WERI-Rb-1 (cell line): ENCODE data around the gene CACNA1I.

Source experiments
- DNase-seq: peaks from one replicate; pipeline ENCODE4 v3.0.0-alpha.2; 2020
- H3K27ac ChIP-seq: fragments of 250-450 bp; sonication (Bioruptor Pico); 2 replicates; pipeline ENCODE4 v1.5.1; 2020; ENCODE audit warnings: mild to moderate bottlenecking, moderate library complexity
- H3K27me3 ChIP-seq: fragments of 250-450 bp; sonication (Bioruptor Pico); 2 replicates; pipeline ENCODE4 v1.5.1; 2021; ENCODE audit warnings: mild to moderate bottlenecking, low read depth, moderate library complexity; ENCODE audit not compliant: insufficient read depth, severe bottlenecking
- H3K36me3 ChIP-seq: fragments of 250-450 bp; sonication (Bioruptor Pico); 2 replicates; pipeline ENCODE4 v1.5.1; 2020; ENCODE audit warnings: mild to moderate bottlenecking, moderate library complexity
- H3K4me3 ChIP-seq: 2 replicates; pipeline ENCODE4 v1.5.1; 2011; ENCODE audit warnings: low read depth, mild to moderate bottlenecking, control low read depth, low read length
- H3K9me3 ChIP-seq: fragments of 250-450 bp; sonication (Bioruptor Pico); 2 replicates; pipeline ENCODE4 v1.5.1; 2021; ENCODE audit warnings: mild to moderate bottlenecking, moderate library complexity; ENCODE audit not compliant: severe bottlenecking
- TF ChIP-seq, protein P1 (sequence below): IDR thresholded peaks from 2 replicates; pipeline ENCODE4 v1.5.1; 2011; ENCODE audit warnings: low read depth, mild to moderate bottlenecking, control low read depth, inconsistent platforms, low read length

Gene CACNA1I

DNA sequence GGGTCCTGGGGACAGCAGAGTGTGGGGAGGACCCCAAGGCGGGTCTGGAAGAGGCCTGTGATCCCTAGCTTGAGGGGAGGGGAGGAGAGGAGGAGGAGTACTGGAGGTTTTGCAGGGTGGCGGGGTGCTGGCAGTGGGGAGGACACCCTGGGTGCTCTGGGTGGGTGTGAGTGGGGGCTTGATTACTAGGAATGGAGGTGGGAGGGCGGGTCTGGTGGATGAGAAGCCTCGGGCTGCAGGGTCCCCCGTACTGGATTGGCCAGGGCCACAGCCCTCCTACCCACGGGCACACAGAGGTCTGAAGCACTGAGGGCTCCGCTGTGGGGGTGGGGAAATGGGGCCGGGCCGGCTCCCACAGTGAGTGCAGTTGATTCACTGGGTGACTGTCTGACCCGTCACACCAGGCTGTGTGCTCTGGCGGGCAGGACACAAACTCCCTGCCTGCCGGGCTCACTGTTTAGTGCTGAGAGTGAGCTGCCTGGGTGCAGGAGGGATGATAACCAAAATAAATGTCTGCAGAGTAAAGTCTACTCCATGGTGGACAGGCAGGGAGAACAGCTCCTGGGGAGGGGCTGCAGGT, 114.2 kb downstream of the CACNA1I start:
- H3K27me3 ChIP-seq, result no peaks in the 10 kb centered on the region
- DNase-seq, result no peak

DNA sequence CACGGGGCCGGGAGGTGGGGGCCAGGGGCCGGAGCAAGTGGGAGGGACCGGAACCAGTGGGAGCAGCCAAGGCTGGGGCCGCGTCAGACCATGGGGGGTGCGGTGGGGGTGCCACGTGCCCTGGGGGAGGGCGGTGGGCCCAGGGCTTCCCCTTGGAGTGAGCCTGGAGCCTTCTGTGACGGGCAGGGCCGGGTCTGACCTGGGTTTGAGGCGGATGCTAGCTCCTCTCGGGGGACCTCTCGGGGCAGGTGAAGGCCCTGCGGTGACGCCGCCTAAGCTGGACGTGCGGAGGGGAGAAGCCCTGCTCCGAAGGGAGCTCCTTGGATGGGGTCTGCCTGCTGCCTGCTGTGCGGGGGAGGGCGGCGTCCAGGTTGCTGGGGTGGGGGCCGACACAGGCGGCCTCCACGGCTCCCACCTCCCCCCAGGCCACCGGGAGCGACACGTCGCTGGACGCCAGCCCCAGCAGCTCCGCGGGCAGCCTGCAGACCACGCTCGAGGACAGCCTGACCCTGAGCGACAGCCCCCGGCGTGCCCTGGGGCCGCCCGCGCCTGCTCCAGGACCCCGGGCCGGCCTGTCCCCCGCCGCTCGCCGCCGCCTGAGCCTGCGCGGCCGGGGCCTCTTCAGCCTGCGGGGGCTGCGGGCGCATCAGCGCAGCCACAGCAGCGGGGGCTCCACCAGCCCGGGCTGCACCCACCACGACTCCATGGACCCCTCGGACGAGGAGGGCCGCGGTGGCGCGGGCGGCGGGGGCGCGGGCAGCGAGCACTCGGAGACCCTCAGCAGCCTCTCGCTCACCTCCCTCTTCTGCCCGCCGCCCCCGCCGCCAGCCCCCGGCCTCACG, 115.0 kb downstream of the CACNA1I start:
- Histone ChIP-seq H3K27me3 (no peaks in the 10 kb centered on the region), H3K27ac (no peak overlapping the region), H3K9me3 (no peaks in the 10 kb centered on the region), H3K4me3 (no peak overlapping the region), H3K36me3 (no peaks in the 10 kb centered on the region)
- no peak for DNase-seq
- TF ChIP-seq, protein P1, sequence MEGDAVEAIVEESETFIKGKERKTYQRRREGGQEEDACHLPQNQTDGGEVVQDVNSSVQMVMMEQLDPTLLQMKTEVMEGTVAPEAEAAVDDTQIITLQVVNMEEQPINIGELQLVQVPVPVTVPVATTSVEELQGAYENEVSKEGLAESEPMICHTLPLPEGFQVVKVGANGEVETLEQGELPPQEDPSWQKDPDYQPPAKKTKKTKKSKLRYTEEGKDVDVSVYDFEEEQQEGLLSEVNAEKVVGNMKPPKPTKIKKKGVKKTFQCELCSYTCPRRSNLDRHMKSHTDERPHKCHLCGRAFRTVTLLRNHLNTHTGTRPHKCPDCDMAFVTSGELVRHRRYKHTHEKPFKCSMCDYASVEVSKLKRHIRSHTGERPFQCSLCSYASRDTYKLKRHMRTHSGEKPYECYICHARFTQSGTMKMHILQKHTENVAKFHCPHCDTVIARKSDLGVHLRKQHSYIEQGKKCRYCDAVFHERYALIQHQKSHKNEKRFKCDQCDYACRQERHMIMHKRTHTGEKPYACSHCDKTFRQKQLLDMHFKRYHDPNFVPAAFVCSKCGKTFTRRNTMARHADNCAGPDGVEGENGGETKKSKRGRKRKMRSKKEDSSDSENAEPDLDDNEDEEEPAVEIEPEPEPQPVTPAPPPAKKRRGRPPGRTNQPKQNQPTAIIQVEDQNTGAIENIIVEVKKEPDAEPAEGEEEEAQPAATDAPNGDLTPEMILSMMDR, result no peak

More for the DNA sequence above, 114.2 kb downstream of the CACNA1I start:
- no peak overlapping the region for H3K27ac ChIP-seq
- H3K9me3 ChIP-seq, result no peaks in the 10 kb centered on the region
- H3K36me3 ChIP-seq, result no peaks in the 10 kb centered on the region
- no peak overlapping the region for H3K4me3 ChIP-seq
- TF ChIP-seq, protein P1, result no peak

DNA sequence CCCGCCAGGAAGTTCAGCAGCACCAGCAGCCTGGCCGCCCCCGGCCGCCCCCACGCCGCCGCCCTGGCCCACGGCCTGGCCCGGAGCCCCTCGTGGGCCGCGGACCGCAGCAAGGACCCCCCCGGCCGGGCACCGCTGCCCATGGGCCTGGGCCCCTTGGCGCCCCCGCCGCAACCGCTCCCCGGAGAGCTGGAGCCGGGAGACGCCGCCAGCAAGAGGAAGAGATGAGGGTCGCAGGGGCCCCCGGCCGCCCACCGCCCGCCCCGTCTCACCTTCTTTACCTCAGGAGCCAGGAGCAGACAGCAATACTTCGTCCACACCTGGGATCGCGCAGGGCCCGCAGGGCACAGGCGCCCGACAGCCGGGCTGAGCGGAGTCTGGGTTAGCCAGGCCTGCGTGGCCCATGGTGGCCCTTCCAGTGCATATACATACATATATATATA, 115.6 kb downstream of the CACNA1I start:
- Histone ChIP-seq H3K27me3 (no peaks in the 10 kb centered on the region), H3K4me3 (no peak overlapping the region), H3K36me3 (no peaks in the 10 kb centered on the region), H3K27ac (no peak overlapping the region), H3K9me3 (no peaks in the 10 kb centered on the region)
- TF ChIP-seq, protein P1, result no peak
- DNase-seq, result no peak

DNA sequence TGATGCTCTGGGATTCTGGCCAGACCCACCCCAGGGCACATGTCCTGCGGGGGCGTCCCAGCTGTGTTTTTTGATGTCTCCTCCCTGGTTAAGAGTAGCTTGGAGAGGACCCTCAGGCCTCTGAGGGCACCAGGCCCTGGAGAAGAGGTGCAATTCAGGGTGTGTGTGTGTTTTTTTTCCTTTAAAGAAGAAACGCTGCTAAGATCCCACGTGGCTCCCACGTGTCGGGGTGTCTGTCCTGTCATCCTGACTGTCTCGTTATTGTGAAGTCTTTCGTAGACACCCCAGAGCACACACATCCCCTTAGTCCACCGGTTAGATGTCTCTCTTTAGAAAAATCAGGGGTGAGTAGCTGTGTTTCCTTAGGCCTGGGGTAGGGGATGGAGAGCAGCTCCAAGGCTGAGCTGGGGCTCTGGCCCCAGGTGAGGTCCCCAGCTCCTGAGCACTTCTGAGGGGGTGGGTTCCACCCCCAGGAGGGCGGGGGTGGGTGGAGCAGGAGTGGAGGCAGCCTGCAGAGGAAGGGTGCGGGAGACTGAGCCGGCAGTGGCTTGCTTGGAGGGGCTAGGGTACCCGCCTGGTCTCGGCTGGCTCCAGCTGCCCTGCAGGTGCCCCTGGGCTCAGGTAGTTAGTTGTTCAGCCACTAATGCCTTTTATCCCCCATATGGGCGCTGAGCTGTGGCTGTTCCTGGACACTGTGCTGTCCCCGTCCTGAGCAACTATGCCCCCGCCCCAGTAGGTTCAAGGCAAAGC, 116.4 kb downstream of the CACNA1I start:
- Histone ChIP-seq H3K36me3 (no peaks in the 10 kb centered on the region), H3K27me3 (no peaks in the 10 kb centered on the region), H3K4me3 (no peak overlapping the region), H3K9me3 (no peaks in the 10 kb centered on the region), H3K27ac (no peak overlapping the region)
- no peak for DNase-seq
- TF ChIP-seq, protein P1, result no peak

DNA sequence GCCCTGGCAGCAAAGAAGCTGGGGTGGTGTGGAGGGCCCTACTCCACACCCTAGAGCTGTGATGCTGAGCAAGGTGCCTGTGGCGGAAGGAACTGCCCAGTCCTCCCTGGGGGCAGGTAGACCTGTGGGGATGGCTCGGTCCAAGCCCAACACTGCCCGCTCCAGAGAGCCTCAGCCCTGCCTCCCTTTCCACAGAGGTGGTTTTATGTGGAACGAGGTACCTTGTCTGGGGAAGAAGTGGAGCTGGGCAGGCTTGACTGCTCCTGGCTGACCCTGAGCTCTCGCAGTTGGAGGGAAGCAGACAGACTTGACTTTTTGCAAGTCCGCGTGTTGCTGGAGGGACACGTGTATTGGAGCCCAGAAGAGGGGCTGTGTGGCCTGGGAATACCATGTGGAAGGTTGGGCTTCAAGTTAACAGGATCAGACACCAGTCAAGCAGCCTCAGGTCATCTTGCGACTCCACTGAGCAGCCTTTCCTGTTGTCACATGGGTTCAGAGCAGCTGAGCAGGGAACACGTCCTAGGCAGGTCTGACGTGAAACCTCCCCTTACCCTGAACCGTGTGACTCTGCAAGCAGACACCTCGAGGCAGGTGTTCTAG, 117.7 kb downstream of the CACNA1I start:
- TF ChIP-seq, protein P1, result no peak
- Histone ChIP-seq H3K27me3 (no peaks in the 10 kb centered on the region), H3K36me3 (no peaks in the 10 kb centered on the region), H3K9me3 (no peaks in the 10 kb centered on the region), H3K27ac (peak overlapping the region; percentile 89), H3K4me3 (no peak overlapping the region)
- no peak for DNase-seq
